Fibroblast of lung (primary cell): ENCODE data around the gene PRDM11. TPM values are rescaled to one million over a fixed set of nuclear protein-coding genes. Genes with fewer than 3 reads are reported as not detected.

Experiments used
- DNase-seq, 2 donors: peaks; one replicate each; pipeline versions ENCODE4 v3.0.0 to v3.0.0-alpha.2; 2010; ENCODE audit warnings: low read depth in 2 of 2
- H2AFZ ChIP-seq: 2 replicates; pipeline ENCODE4 v1.5.1; 2012; ENCODE audit warnings: low read length, control low read depth, inconsistent platforms
- H3K27ac ChIP-seq: 2 replicates; pipeline ENCODE4 v1.5.1; 2011; ENCODE audit warnings: low read length, control low read depth; ENCODE audit not compliant: insufficient read depth
- H3K27me3 ChIP-seq: 2 replicates; pipeline ENCODE4 v1.5.1; 2011; ENCODE audit warnings: mild to moderate bottlenecking, low read length; ENCODE audit not compliant: control insufficient read depth, insufficient read depth
- H3K36me3 ChIP-seq: 2 replicates; pipeline ENCODE4 v1.5.1; 2011; ENCODE audit warnings: low read length; ENCODE audit not compliant: control insufficient read depth, insufficient read depth
- H3K4me1 ChIP-seq: 2 replicates; pipeline ENCODE4 v1.5.1; 2011; ENCODE audit warnings: low read length; ENCODE audit not compliant: control insufficient read depth, insufficient read depth; ENCODE audit errors: extremely low read depth
- H3K4me2 ChIP-seq: 2 replicates; pipeline ENCODE4 v1.5.1; 2011; ENCODE audit warnings: low read length, control low read depth; ENCODE audit not compliant: insufficient read depth; ENCODE audit errors: extremely low read depth
- H3K4me3 ChIP-seq, 4 experiments: fragments of 200-600 bp in 1 of 4; sonication (generic) in 1 of 4; replicated peaks in 1 of 4; 2 replicates each; pipeline ENCODE4 v1.5.1; 2011 to 2016; ENCODE audit warnings: low read length in 4 of 4, low read depth in 3 of 4, mild to moderate bottlenecking in 3 of 4, control low read depth in 2 of 4, inconsistent platforms in 1 of 4, mixed read lengths in 1 of 4; ENCODE audit not compliant: insufficient read depth in 1 of 4; ENCODE audit errors: control extremely low read depth in 1 of 4
- H3K79me2 ChIP-seq: 2 replicates; pipeline ENCODE4 v1.5.1; 2012; ENCODE audit warnings: mild to moderate bottlenecking, low read length, inconsistent platforms; ENCODE audit not compliant: control insufficient read depth, insufficient read depth
- H3K9ac ChIP-seq: 2 replicates; pipeline ENCODE4 v1.5.1; 2011; ENCODE audit warnings: mild to moderate bottlenecking, low read length, control low read depth; ENCODE audit not compliant: insufficient read depth
- H3K9me3 ChIP-seq: 2 replicates; pipeline ENCODE4 v1.5.1; 2012; ENCODE audit warnings: low read depth, low read length; ENCODE audit not compliant: control insufficient read depth, insufficient read depth
- H4K20me1 ChIP-seq: 2 replicates; pipeline ENCODE4 v1.5.1; 2011; ENCODE audit warnings: low read length; ENCODE audit not compliant: control insufficient read depth, insufficient read depth; ENCODE audit errors: extremely low read depth
- EZH2 ChIP-seq: IDR thresholded peaks from 2 replicates; pipeline ENCODE4 v1.5.1; 2012; ENCODE audit warnings: low read length, control low read depth, mild to moderate bottlenecking; ENCODE audit errors: missing control alignments
- polyA plus RNA-seq, 2 donors: library from polyadenylated mRNA; depleted of rRNA in 1 of 2; stranded (reverse) in 1 of 2; unstranded in 1 of 2; fragments of >200 nt; gene quantifications; 2 replicates each; pipeline ENCODE4 v1.2.1, GENCODE V29; 2011 to 2012; ENCODE audit warnings: missing spikeins in 1 of 2
- total RNA-seq: library from RNA; depleted of rRNA; stranded (reverse); fragments of >200 nt; gene quantifications from 2 replicates; pipeline ENCODE4 v1.2.1, GENCODE V29; 2014
- TF ChIP-seq, protein P1 (sequence below), 2 donors: IDR thresholded peaks in 1 of 2; conservative IDR thresholded peaks in 1 of 2; 1 replicate in 1 of 2; 2 replicates in 1 of 2; pipeline ENCODE4 v1.5.1; 2011 to 2012; ENCODE audit warnings: low read length in 2 of 2, control low read depth in 1 of 2, inconsistent platforms in 1 of 2, low read depth in 1 of 2, mild to moderate bottlenecking in 1 of 2

The PRDM11 gene
- total and polyA plus RNA-seq, 2 donors (not counting 1 experiment from before 2014, with no cell fraction given) = 3.1 to 4.0 TPM

DNA sequence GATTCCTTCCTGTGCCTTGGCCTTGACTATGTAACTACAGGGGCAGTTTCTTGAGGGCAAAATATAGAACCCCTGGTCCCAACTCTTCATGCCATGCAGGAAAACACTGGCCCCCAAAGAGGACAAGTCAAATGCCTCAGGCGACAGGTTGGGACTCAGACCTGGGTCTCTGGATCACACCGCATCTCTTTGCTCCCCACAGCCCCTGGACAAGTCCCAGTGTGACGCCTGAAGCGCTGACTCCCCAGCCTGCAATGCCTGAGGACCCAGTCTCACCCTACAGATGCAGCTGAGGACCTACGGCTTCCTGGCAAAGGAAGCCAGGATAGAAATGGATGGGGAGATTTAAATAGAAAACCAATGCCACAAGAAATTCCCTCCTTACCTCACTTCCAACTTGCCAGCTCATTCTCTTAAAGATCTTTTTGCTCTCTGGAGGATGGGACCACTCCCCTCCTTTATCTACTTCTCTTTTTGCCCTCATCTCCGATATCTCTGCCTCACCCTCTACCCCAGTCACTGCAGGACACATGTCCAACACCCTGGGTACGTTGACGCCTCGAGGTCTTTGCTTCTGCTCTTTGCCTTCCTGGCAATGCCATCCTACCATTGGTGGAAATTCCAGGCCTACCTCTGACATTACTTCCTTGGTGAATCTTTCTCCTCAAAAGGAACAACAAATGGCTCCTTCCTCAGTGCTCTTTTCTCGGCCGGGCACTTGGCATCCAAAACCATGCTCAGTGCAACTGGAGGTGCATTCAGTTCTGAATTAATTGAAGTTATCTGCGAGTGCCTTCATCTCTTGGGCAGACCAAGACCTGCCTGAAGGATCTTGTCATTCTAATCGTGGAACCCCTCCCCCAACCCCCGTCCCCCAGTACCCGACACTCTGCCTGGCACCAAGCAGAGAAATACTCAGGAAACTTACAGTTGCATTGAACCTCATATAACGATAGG is 2.0 kb upstream of the PRDM11 start:
- Histone ChIP-seq H3K4me1 (peaks cover 5% of the 10 kb centered on the region), H3K4me2 (no peak overlapping the region), H3K4me3 (no peak overlapping the region), H3K9me3 (no peaks in the 10 kb centered on the region), H4K20me1 (no peaks in the 10 kb centered on the region), H3K9ac (no peak overlapping the region), H3K27me3 (peaks cover 16% of the 10 kb centered on the region), H3K36me3 (no peaks in the 10 kb centered on the region), H3K79me2 (no peaks in the 10 kb centered on the region), H2AFZ (no peak overlapping the region), H3K27ac (no peak overlapping the region)
- TF ChIP-seq EZH2 = no peak
- TF ChIP-seq, protein P1, sequence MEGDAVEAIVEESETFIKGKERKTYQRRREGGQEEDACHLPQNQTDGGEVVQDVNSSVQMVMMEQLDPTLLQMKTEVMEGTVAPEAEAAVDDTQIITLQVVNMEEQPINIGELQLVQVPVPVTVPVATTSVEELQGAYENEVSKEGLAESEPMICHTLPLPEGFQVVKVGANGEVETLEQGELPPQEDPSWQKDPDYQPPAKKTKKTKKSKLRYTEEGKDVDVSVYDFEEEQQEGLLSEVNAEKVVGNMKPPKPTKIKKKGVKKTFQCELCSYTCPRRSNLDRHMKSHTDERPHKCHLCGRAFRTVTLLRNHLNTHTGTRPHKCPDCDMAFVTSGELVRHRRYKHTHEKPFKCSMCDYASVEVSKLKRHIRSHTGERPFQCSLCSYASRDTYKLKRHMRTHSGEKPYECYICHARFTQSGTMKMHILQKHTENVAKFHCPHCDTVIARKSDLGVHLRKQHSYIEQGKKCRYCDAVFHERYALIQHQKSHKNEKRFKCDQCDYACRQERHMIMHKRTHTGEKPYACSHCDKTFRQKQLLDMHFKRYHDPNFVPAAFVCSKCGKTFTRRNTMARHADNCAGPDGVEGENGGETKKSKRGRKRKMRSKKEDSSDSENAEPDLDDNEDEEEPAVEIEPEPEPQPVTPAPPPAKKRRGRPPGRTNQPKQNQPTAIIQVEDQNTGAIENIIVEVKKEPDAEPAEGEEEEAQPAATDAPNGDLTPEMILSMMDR (conservative IDR thresholded peaks at IDR 0.05 in 1 of 2, IDR thresholded peaks at IDR 0.05 in 1 of 2; ENCODE audit: low read depth in 1 of 2, low read length in 2 of 2) = no peak
- DNase-seq = no peak

DNA sequence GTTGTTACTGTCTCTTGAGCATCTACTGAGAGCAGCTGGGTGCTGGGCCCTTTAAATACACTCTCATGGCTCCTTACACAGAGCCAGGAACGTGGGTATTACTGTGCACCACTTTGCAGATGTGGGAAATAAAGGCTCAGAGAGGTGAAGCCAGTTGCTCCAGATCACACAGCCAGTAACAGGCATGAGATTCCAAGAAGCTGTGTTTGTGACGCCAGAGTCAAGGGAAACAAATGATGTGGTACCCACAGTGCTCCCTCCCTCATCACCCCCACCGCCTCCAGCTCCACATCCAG is 1.4 kb upstream of the PRDM11 start:
- Histone ChIP-seq H3K27ac (no peak overlapping the region), H3K27me3 (peaks cover 16% of the 10 kb centered on the region), H3K9ac (no peak overlapping the region), H2AFZ (no peak overlapping the region), H3K9me3 (no peaks in the 10 kb centered on the region), H3K36me3 (no peaks in the 10 kb centered on the region), H4K20me1 (no peaks in the 10 kb centered on the region), H3K4me2 (no peak overlapping the region), H3K79me2 (no peaks in the 10 kb centered on the region), H3K4me3 (no peak overlapping the region), H3K4me1 (peaks cover 5% of the 10 kb centered on the region)
- no peak for DNase-seq
- TF ChIP-seq EZH2 = no peak
- TF ChIP-seq, protein P1 (conservative IDR thresholded peaks at IDR 0.05 in 1 of 2, IDR thresholded peaks at IDR 0.05 in 1 of 2; ENCODE audit: low read depth in 1 of 2, low read length in 2 of 2) = no peak

DNA sequence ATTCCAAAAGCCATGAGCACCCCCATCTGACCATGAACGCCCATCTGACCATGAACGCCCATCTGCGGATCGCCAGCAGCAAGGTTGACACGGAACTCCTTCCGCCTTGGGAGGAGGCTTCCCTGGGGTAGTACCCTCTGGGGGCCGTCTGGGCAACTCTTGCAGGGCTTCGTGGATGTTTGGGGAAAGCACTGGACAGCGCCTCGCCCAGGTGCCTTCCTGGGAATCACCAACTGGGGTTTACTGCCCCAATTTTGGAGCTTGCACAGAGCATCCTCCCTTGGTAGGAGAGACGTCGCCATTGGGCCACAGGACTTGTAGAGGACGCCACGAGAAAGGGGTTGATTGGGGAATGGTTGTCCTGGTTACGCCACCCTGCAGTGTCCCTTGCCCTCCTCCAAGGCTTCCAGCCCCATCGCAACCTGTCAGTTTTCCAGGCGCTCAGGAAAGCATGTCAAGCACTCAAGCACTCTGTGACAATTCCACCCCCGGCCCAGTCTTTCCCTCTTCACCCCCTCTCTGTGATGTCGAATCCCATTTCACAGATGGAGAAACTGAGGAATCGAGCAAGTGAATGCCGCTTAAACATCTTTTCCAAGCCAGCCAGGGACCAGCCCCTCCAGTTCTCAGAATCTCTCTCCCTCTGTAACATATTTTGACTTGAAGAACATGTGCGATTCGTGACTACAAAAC is 914 bp upstream of the PRDM11 start:
- Histone ChIP-seq H3K4me2 (peak overlapping the region; percentile 74), H3K9me3 (no peaks in the 10 kb centered on the region), H3K36me3 (no peaks in the 10 kb centered on the region), H3K9ac (no peak overlapping the region), H3K27ac (no peak overlapping the region), H3K27me3 (peaks cover 16% of the 10 kb centered on the region), H2AFZ (no peak overlapping the region), H3K4me1 (peaks cover 5% of the 10 kb centered on the region), H3K79me2 (no peaks in the 10 kb centered on the region), H4K20me1 (no peaks in the 10 kb centered on the region), H3K4me3 (peak overlapping the region in 3 of 4 experiments; percentile 50 to 78 (median 74))
- TF ChIP-seq EZH2 = no peak
- TF ChIP-seq, protein P1 (conservative IDR thresholded peaks at IDR 0.05 in 1 of 2, IDR thresholded peaks at IDR 0.05 in 1 of 2; ENCODE audit: low read depth in 1 of 2, low read length in 2 of 2) = no peak
- DNase-seq = peak; percentile 33 to 54
